Occipital lobe (tissue), 2 donors: ENCODE results near the gene DCLK3. TPM values are rescaled to one million over a fixed set of nuclear protein-coding genes. Genes with fewer than 3 reads are reported as not detected.

ENCODE experiments used
- DNase-seq: peaks from one replicate; lab custom pipeline; 2025; lab: John Stamatoyannopoulos, UW
- total RNA-seq: library from RNA; depleted of rRNA; stranded (reverse); fragments of >200 nt; gene quantifications from one replicate; pipeline ENCODE4 v1.2.3, GENCODE V29; 2014

Gene DCLK3
- total RNA-seq, 1 donor from 2014 or later, result 11.2 TPM

- DNase-seq, result no peak
Observed at GRCh38 chr3:36677331-36678007, 86.9 kb downstream of the DCLK3 start.

- no peak for DNase-seq
Observed at GRCh38 chr3:36674816-36675215, 89.5 kb downstream of the DCLK3 start.

- DNase-seq, result no peak
Observed at GRCh38 chr3:36669764-36670163, 94.6 kb downstream of the DCLK3 start.

GRCh38 chr3:36666166-36666565 lies 98.2 kb downstream of the DCLK3 start:
- no peak for DNase-seq

DNA sequence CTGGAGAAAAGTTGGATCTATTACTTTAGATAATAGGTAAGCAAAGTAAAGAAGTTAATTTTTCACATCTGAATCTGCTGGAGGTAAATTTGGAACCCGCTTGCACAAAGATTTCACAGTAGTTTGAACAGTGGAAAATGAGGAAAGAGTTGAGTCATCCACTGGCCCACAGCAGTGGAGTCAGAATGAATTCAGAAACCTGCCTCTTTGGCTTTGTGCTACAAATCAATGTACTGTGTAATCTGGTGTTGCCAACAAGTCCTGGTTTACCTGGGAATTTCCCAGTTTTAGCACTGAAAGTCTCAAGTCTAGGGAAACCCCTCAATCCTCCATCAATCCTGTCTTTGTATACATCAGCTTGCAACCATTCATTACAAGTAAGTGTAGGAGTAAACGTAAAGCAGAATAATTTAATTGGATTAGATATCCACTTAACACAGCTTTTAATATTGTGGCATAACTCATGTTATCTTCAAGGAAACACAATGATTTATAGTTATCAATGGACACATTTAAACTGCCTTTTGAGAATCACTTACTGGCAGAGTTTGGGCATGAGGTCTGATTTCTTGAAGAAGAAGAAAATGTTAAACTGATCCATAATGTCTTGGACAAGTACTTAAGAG lies 100.6 kb downstream of the DCLK3 start:
- DNase-seq, result no peak

DNA sequence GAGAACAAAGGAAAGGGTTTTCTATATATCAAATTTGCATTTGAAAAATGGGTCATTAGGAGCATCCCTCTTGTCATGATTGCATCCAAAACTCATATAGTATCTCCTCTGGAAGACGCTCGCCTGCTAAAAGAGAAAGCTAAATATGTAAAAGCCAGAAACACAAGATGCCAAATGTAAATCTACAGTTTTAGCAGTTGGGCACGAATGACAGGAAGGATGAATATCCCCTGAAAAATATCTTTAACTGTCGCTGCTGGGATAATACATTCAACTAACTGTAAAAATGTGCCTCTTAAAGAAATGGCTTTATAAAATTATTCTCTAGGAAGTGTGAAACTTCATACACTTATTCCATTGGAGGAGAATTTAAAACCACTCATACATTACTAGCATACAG lies 101.7 kb downstream of the DCLK3 start:
- DNase-seq, result no peak

Other genes with a start within 250 kb of the DCLK3 start
- 12.6 TPM for gene TRANK1, start 180.5 kb upstream of the DCLK3 start, total RNA-seq
- gene EPM2AIP1, start 228.6 kb upstream of the DCLK3 start, total RNA-seq, result 61.0 TPM
- 44.5 TPM for gene MLH1, start 229.0 kb upstream of the DCLK3 start, total RNA-seq